Measurements from ENCODE around the gene SSR1.

GRCh38 chr6:7245668-7246393, 67.2 kb downstream of the SSR1 start:
- TF ChIP-seq POLR2A (IDR thresholded peaks at IDR 0.05; ENCODE audit: low read depth, low read length): no peak
- no peak for TF ChIP-seq POLR2AphosphoS5 (IDR thresholded peaks at IDR 0.05; ENCODE audit: low read depth, low read length)

Data from GM12891 (cell line).